Esophagus muscularis mucosa (tissue), 3 donors: ENCODE measurements around the gene C6orf52.

Experiments
- POLR2A ChIP-seq: fragments of 450-650 bp; IDR thresholded peaks from one replicate; pipeline ENCODE4 v1.6.1; 2017; ENCODE audit warnings: antibody characterized with exemption, moderate library complexity, mild to moderate bottlenecking, low read depth
- POLR2AphosphoS5 ChIP-seq, 2 donors: sonication (generic); formaldehyde crosslinking; IDR thresholded peaks; one replicate each; pipeline ENCODE4 v1.6.1; 2017; ENCODE audit warnings: antibody characterized with exemption in 2 of 2
- TF ChIP-seq, protein P1 (sequence below), 3 experiments: fragments of 200-600 bp in 2 of 3; fragments of 450-650 bp in 1 of 3; sonication (generic) in 2 of 3; IDR thresholded peaks; one replicate each; pipeline ENCODE4 v1.5.1; 2017 to 2019; ENCODE audit warnings: antibody characterized with exemption in 3 of 3, mild to moderate bottlenecking in 2 of 3, moderate library complexity in 1 of 3

- TF ChIP-seq, protein P1, sequence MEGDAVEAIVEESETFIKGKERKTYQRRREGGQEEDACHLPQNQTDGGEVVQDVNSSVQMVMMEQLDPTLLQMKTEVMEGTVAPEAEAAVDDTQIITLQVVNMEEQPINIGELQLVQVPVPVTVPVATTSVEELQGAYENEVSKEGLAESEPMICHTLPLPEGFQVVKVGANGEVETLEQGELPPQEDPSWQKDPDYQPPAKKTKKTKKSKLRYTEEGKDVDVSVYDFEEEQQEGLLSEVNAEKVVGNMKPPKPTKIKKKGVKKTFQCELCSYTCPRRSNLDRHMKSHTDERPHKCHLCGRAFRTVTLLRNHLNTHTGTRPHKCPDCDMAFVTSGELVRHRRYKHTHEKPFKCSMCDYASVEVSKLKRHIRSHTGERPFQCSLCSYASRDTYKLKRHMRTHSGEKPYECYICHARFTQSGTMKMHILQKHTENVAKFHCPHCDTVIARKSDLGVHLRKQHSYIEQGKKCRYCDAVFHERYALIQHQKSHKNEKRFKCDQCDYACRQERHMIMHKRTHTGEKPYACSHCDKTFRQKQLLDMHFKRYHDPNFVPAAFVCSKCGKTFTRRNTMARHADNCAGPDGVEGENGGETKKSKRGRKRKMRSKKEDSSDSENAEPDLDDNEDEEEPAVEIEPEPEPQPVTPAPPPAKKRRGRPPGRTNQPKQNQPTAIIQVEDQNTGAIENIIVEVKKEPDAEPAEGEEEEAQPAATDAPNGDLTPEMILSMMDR (IDR thresholded peaks at IDR 0.05): no peak
- TF ChIP-seq POLR2A: no peak
- TF ChIP-seq POLR2AphosphoS5 (IDR thresholded peaks at IDR 0.05): no peak
Measured at GRCh38 chr6:10627800-10628199, 66.6 kb downstream of the C6orf52 start.
